Body of pancreas (tissue), 4 donors: ENCODE results near the gene CLOCK.

Experiments
- POLR2A ChIP-seq, 3 donors: fragments of 450-650 bp; IDR thresholded peaks; one replicate each; pipeline ENCODE4 v1.6.1; 2016; ENCODE audit warnings: antibody characterized with exemption in 3 of 3, mild to moderate bottlenecking in 2 of 3
- TF ChIP-seq, protein P1 (sequence below), 7 experiments: fragments of 450-650 bp in 4 of 7; fragments of 200-600 bp in 3 of 7; sonication (generic) in 3 of 7; IDR thresholded peaks; one replicate each; pipeline ENCODE4 v1.5.1; 2016 to 2019; ENCODE audit warnings: antibody characterized with exemption in 7 of 7

- TF ChIP-seq, protein P1, sequence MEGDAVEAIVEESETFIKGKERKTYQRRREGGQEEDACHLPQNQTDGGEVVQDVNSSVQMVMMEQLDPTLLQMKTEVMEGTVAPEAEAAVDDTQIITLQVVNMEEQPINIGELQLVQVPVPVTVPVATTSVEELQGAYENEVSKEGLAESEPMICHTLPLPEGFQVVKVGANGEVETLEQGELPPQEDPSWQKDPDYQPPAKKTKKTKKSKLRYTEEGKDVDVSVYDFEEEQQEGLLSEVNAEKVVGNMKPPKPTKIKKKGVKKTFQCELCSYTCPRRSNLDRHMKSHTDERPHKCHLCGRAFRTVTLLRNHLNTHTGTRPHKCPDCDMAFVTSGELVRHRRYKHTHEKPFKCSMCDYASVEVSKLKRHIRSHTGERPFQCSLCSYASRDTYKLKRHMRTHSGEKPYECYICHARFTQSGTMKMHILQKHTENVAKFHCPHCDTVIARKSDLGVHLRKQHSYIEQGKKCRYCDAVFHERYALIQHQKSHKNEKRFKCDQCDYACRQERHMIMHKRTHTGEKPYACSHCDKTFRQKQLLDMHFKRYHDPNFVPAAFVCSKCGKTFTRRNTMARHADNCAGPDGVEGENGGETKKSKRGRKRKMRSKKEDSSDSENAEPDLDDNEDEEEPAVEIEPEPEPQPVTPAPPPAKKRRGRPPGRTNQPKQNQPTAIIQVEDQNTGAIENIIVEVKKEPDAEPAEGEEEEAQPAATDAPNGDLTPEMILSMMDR (IDR thresholded peaks at IDR 0.05) = no peak
- TF ChIP-seq POLR2A (IDR thresholded peaks at IDR 0.05) = no peak
Observed at GRCh38 chr4:55475394-55476243, 71.1 kb downstream of the CLOCK start.
